BE2C (cell line): ENCODE data around the gene DNAJC13.
A peak's percentile ranks its signal among the peaks of the same experiment; 100 is the strongest.

Source experiments
- DNase-seq: peaks from one replicate; pipeline ENCODE4 v3.0.0-alpha.2; 2020
- H3K27me3 ChIP-seq: fragments of 250-450 bp; sonication (Bioruptor Pico); 2 replicates; pipeline ENCODE4 v1.5.1; 2020; ENCODE audit warnings: mild to moderate bottlenecking
- H3K36me3 ChIP-seq: fragments of 250-450 bp; sonication (Bioruptor Pico); 2 replicates; pipeline ENCODE4 v1.5.1; 2020; ENCODE audit warnings: mild to moderate bottlenecking
- H3K4me1 ChIP-seq: fragments of 250-450 bp; sonication (Bioruptor Pico); 2 replicates; pipeline ENCODE4 v1.5.1; 2020
- H3K4me3 ChIP-seq: 2 replicates; pipeline ENCODE4 v1.5.1; 2011; ENCODE audit warnings: low read depth, low read length
- H3K9me3 ChIP-seq: fragments of 250-450 bp; sonication (Bioruptor Pico); 2 replicates; pipeline ENCODE4 v1.5.1; 2020
- CTCF ChIP-seq: IDR thresholded peaks from 2 replicates; pipeline ENCODE4 v1.5.1; 2012; ENCODE audit warnings: mild to moderate bottlenecking, low read depth, low read length

DNAJC13 gene

GRCh38 chr3:132404276-132404675 is 13.0 kb upstream of the DNAJC13 start:
- Histone ChIP-seq H3K4me1 (peaks cover 11% of the 10 kb centered on the region; the same call in 1 of the 2 replicates), H3K9me3 (no peaks in the 10 kb centered on the region), H3K36me3 (no peaks in the 10 kb centered on the region), H3K27me3 (no peaks in the 10 kb centered on the region), H3K4me3 (no peak overlapping the region)
- peak; percentile 33 for DNase-seq
- TF ChIP-seq CTCF, result no peak

GRCh38 chr3:132405188-132405587 is 12.1 kb upstream of the DNAJC13 start:
- Histone ChIP-seq H3K9me3 (no peaks in the 10 kb centered on the region), H3K27me3 (no peaks in the 10 kb centered on the region), H3K4me3 (no peak overlapping the region), H3K36me3 (no peaks in the 10 kb centered on the region), H3K4me1 (peaks cover 11% of the 10 kb centered on the region; the same call in 1 of the 2 replicates)
- no peak for DNase-seq
- no peak for TF ChIP-seq CTCF

- no peak for TF ChIP-seq CTCF
- no peak for DNase-seq
- H3K4me1 ChIP-seq, result peaks cover 11% of the 10 kb centered on the region; the same call in 1 of the 2 replicates
- no peak overlapping the region for H3K4me3 ChIP-seq
- no peaks in the 10 kb centered on the region for H3K27me3 ChIP-seq
- H3K9me3 ChIP-seq, result no peaks in the 10 kb centered on the region
- no peaks in the 10 kb centered on the region for H3K36me3 ChIP-seq
Observed at GRCh38 chr3:132405609-132406299, 11.5 kb upstream of the DNAJC13 start.

- TF ChIP-seq CTCF, result no peak
- no peak for DNase-seq
- H3K4me3 ChIP-seq, result no peak overlapping the region
- no peaks in the 10 kb centered on the region for H3K27me3 ChIP-seq
- H3K36me3 ChIP-seq, result no peaks in the 10 kb centered on the region
- peaks cover 11% of the 10 kb centered on the region; the same call in 1 of the 2 replicates for H3K4me1 ChIP-seq
- H3K9me3 ChIP-seq, result no peaks in the 10 kb centered on the region
Observed at GRCh38 chr3:132406587-132406986, 10.7 kb upstream of the DNAJC13 start.

GRCh38 chr3:132407025-132407424 is 10.3 kb upstream of the DNAJC13 start:
- DNase-seq, result no peak
- H3K27me3 ChIP-seq, result no peaks in the 10 kb centered on the region
- no peaks in the 10 kb centered on the region for H3K9me3 ChIP-seq
- H3K36me3 ChIP-seq, result no peaks in the 10 kb centered on the region
- TF ChIP-seq CTCF, result no peak
- H3K4me3 ChIP-seq, result no peak overlapping the region
- H3K4me1 ChIP-seq, result peaks cover 11% of the 10 kb centered on the region; the same call in 1 of the 2 replicates

GRCh38 chr3:132414841-132415240 is 2.5 kb upstream of the DNAJC13 start:
- no peak for DNase-seq
- H3K9me3 ChIP-seq, result no peaks in the 10 kb centered on the region
- no peaks in the 10 kb centered on the region for H3K27me3 ChIP-seq
- no peaks in the 10 kb centered on the region for H3K36me3 ChIP-seq
- no peak for TF ChIP-seq CTCF
- no peak overlapping the region for H3K4me3 ChIP-seq
- H3K4me1 ChIP-seq, result no peaks in the 10 kb centered on the region
